H1 (cell line): ENCODE data around the gene NRXN3. TPM values are rescaled to one million over a fixed set of nuclear protein-coding genes. Genes with fewer than 3 reads are reported as not detected.

Experiments
- CTCF ChIA-PET: fragments of 300-600 bp; sonication (Branson Sonifier 250); formaldehyde crosslinking; loops from one replicate; lab custom pipeline; 2021; ENCODE audit not compliant: partially characterized antibody; lab: Charles Lee
- POLR2A ChIA-PET: fragments of 300-600 bp; sonication (Branson Sonifier 250); formaldehyde crosslinking; loops from one replicate; lab custom pipeline; 2021; ENCODE audit warnings: inconsistent platforms; ENCODE audit not compliant: partially characterized antibody; lab: Charles Lee
- DNase-seq, 2 experiments: peaks; one replicate each; pipeline versions ENCODE4 v3.0.0 to v3.0.0-alpha.2; 2010 to 2022; ENCODE audit warnings: low spot score in 2 of 2, low read depth in 1 of 2, mixed read lengths in 1 of 2
- FAIRE-seq: peaks from 2 replicates; lab custom pipeline; 2011; peaks lifted over from hg19 to GRCh38; lab: Jason Lieb, UNC
- H2AFZ ChIP-seq: 2 replicates; pipeline ENCODE4 v1.8.1; 2012; ENCODE audit warnings: low read length, inconsistent platforms
- H2AK5ac ChIP-seq: 2 replicates; pipeline ENCODE4 v1.6.1; 2013; ENCODE audit warnings: low read depth, low read length
- H2BK120ac ChIP-seq: replicated peaks from 2 replicates; pipeline ENCODE3; 2013; ENCODE audit warnings: low read depth, low read length, inconsistent platforms
- H2BK12ac ChIP-seq: 2 replicates; pipeline ENCODE4 v1.6.1; 2013; ENCODE audit warnings: low read depth, low read length
- H2BK15ac ChIP-seq: 2 replicates; pipeline ENCODE4 v1.6.1; 2013; ENCODE audit warnings: low read length
- H2BK20ac ChIP-seq: 2 replicates; pipeline ENCODE4 v1.6.1; 2013; ENCODE audit warnings: low read length
- H2BK5ac ChIP-seq: 2 replicates; pipeline ENCODE4 v1.6.1; 2013; ENCODE audit warnings: low read depth, low read length
- H3K14ac ChIP-seq: 2 replicates; pipeline ENCODE4 v1.6.1; 2013; ENCODE audit warnings: inconsistent platforms; ENCODE audit not compliant: insufficient read length
- H3K18ac ChIP-seq: 2 replicates; pipeline ENCODE4 v1.6.1; 2013; ENCODE audit warnings: low read length; ENCODE audit errors: extremely low read depth
- H3K23ac ChIP-seq: 2 replicates; pipeline ENCODE4 v1.6.1; 2013; ENCODE audit warnings: inconsistent platforms; ENCODE audit not compliant: insufficient read length
- H3K23me2 ChIP-seq: 2 replicates; pipeline ENCODE4 v1.6.1; 2013; ENCODE audit warnings: low read depth, low read length
- H3K27ac ChIP-seq: 2 replicates; pipeline ENCODE4 v1.6.1; 2011; ENCODE audit warnings: low read depth, low read length, inconsistent platforms
- H3K27me3 ChIP-seq, 4 experiments: replicated peaks in 1 of 4; 1 replicate in 1 of 4; 2 replicates in 3 of 4; pipeline versions ENCODE4 v1.6.1 to v1.8.1; 2011 to 2013; ENCODE audit warnings: low read length in 3 of 4, mild to moderate bottlenecking in 3 of 4, inconsistent platforms in 2 of 4, mixed read lengths in 2 of 4, moderate library complexity in 1 of 4; ENCODE audit not compliant: control insufficient read depth in 3 of 4, insufficient read depth in 3 of 4; ENCODE audit errors: extremely low read depth in 1 of 4
- H3K36me3 ChIP-seq, 4 experiments: 2 replicates each; pipeline versions ENCODE4 v1.6.1 to v1.8.1; 2011 to 2013; ENCODE audit warnings: mild to moderate bottlenecking in 4 of 4, low read length in 3 of 4, moderate library complexity in 2 of 4, control low read depth in 1 of 4, inconsistent platforms in 1 of 4; ENCODE audit not compliant: insufficient read depth in 4 of 4, control insufficient read depth in 2 of 4
- H3K4ac ChIP-seq: replicated peaks from 2 replicates; pipeline ENCODE3; 2013; ENCODE audit warnings: low read length, low read depth, mixed read lengths, inconsistent platforms; ENCODE audit not compliant: insufficient read length
- H3K4me1 ChIP-seq, 4 experiments: replicated peaks in 1 of 4; 1 replicate in 1 of 4; 2 replicates in 3 of 4; pipeline versions ENCODE4 v1.6.1 to v1.8.1; 2011 to 2013; ENCODE audit warnings: low read length in 3 of 4, inconsistent platforms in 2 of 4, mixed read lengths in 1 of 4; ENCODE audit not compliant: insufficient read depth in 4 of 4, control insufficient read depth in 3 of 4
- H3K4me2 ChIP-seq, 2 experiments: 2 replicates each; pipeline versions ENCODE4 v1.6.1 to v1.8.1; 2011 to 2013; ENCODE audit warnings: low read depth in 2 of 2, low read length in 2 of 2, control low read depth in 1 of 2, inconsistent platforms in 1 of 2, mild to moderate bottlenecking in 1 of 2; ENCODE audit not compliant: insufficient read depth in 1 of 2
- H3K4me3 ChIP-seq, 4 experiments: fragments of 200-600, 300-600 bp in 1 of 4; sonication (generic), shearing (Covaris generic), sonication (Bioruptor Twin) in 1 of 4; 2 replicates each; pipeline versions ENCODE4 v1.5.1 to v1.8.1; 2011 to 2016; ENCODE audit warnings: low read length in 4 of 4, low read depth in 3 of 4, control low read depth in 2 of 4, inconsistent platforms in 2 of 4, mild to moderate bottlenecking in 2 of 4, mixed read lengths in 1 of 4, moderate library complexity in 1 of 4; ENCODE audit not compliant: insufficient read depth in 2 of 4; ENCODE audit errors: extremely low read depth in 1 of 4
- H3K56ac ChIP-seq: replicated peaks from 2 replicates; pipeline ENCODE3; 2013; ENCODE audit warnings: low read depth, mild to moderate bottlenecking, mixed read lengths, low read length, inconsistent platforms; ENCODE audit not compliant: insufficient read length
- H3K79me1 ChIP-seq: 2 replicates; pipeline ENCODE4 v1.6.1; 2013; ENCODE audit warnings: low read depth, low read length, control low read depth
- H3K79me2 ChIP-seq, 2 experiments: 2 replicates each; pipeline versions ENCODE4 v1.6.1 to v1.8.1; 2012 to 2013; ENCODE audit warnings: low read length in 2 of 2, mild to moderate bottlenecking in 2 of 2, inconsistent platforms in 1 of 2; ENCODE audit not compliant: insufficient read depth in 2 of 2, control insufficient read depth in 1 of 2
- H3K9ac ChIP-seq, 4 experiments: replicated peaks in 1 of 4; 1 replicate in 1 of 4; 2 replicates in 3 of 4; pipeline versions ENCODE4 v1.6.1 to v1.8.1; 2011 to 2013; ENCODE audit warnings: low read depth in 3 of 4, low read length in 3 of 4, control low read depth in 2 of 4, mild to moderate bottlenecking in 2 of 4, moderate library complexity in 2 of 4, inconsistent platforms in 1 of 4; ENCODE audit errors: extremely low read depth in 1 of 4
- H3K9me3 ChIP-seq, 2 experiments: 2 replicates each; pipeline versions ENCODE4 v1.6.1 to v1.8.1; 2012 to 2013; ENCODE audit warnings: mild to moderate bottlenecking in 2 of 2, moderate library complexity in 2 of 2, control low read depth in 1 of 2, inconsistent platforms in 1 of 2, low read depth in 1 of 2, low read length in 1 of 2, mixed read lengths in 1 of 2; ENCODE audit not compliant: insufficient read depth in 2 of 2
- H4K20me1 ChIP-seq, 2 experiments: replicated peaks in 1 of 2; 2 replicates each; pipeline versions ENCODE3 to v1.8.1; 2011 to 2013; ENCODE audit warnings: inconsistent platforms in 2 of 2, low read length in 2 of 2, mild to moderate bottlenecking in 1 of 2; ENCODE audit not compliant: insufficient read depth in 2 of 2, control insufficient read depth in 1 of 2
- H4K5ac ChIP-seq: 2 replicates; pipeline ENCODE4 v1.6.1; 2013; ENCODE audit warnings: low read length, low read depth, mixed read lengths, inconsistent platforms; ENCODE audit not compliant: insufficient read length
- H4K8ac ChIP-seq: 2 replicates; pipeline ENCODE4 v1.8.0; 2013; ENCODE audit warnings: mild to moderate bottlenecking, moderate library complexity, low read length, inconsistent platforms; ENCODE audit not compliant: insufficient read depth; ENCODE audit errors: extremely low read depth
- H4K91ac ChIP-seq: replicated peaks from 2 replicates; pipeline ENCODE3; 2013; ENCODE audit warnings: low read length, mixed read lengths, inconsistent platforms; ENCODE audit not compliant: insufficient read length
- CREB1 ChIP-seq: IDR thresholded peaks from 2 replicates; pipeline ENCODE4 v1.6.1; 2012; ENCODE audit warnings: inconsistent platforms
- WGBS, 2 experiments: shearing (Covaris generic) in 1 of 2; methylation state at CpG; one replicate each; pipeline versions ENCODE4 v1.1.6 to v1.1.7; 2013 to 2015; ENCODE audit warnings: low lambda C conversion rate in 2 of 2, mixed read lengths in 2 of 2, inconsistent platforms in 1 of 2, low coverage in 1 of 2, missing lambda C conversion rate in 1 of 2; ENCODE audit not compliant: insufficient replicate concordance in 2 of 2, insufficient coverage in 1 of 2, insufficient read length in 1 of 2; ENCODE audit errors: extremely low coverage in 1 of 2, missing lambda C conversion rate in 1 of 2; 5-methylcytosine and 5-hydroxymethylcytosine counted together
- polyA plus RNA-seq, 7 experiments: library from polyadenylated mRNA; depleted of rRNA in 3 of 7; stranded (reverse) in 5 of 7; unstranded in 2 of 7; fragments of >200 nt in 5 of 7; fragments of 200-250 nt in 2 of 7; gene quantifications; 1 replicate in 5 of 7; 2 replicates in 1 of 7; 4 replicates in 1 of 7; pipeline versions ENCODE4 v1.2.1 to v1.2.3, GENCODE V29; 2011 to 2013; ENCODE audit warnings: missing spikeins in 2 of 7, mixed read lengths in 2 of 7
- total RNA-seq: library from RNA; stranded (reverse); fragmentation: NEBNext Ultra II Directional; extraction: Animal tissue kit (Norgen Biotek cat#: 25700); gene quantifications from 2 replicates; pipeline ENCODE4 v1.2.1, GENCODE V29; 2021

Gene NRXN3
- total and polyA plus RNA-seq, 2 of the 8 experiments (the other 6 are each of a cell fraction or from before 2014, with no cell fraction given): 2.6 to 4.1 TPM

DNA sequence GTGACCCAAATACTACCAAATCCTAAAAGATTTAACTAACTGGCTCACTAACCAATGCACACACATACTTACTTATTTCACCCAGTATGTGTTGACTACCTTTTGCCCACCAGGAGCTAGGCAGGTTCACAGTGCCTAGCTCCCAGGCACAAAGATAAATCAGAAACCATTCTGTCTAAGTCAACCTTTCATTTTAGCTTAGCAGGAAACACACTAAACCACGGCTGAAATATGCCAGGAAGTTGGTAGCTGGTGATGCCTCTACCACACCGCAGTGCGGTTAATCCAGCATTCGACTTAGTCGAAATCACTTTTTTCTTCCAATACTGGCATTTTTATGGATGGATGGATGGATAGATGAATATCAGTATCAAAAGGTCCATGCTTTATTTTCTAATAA, 1443.5 kb downstream of the NRXN3 start:
- POLR2A ChIA-PET: no interaction called here
- H3K27me3 ChIP-seq: no peaks in the 10 kb centered on the region
- no peak overlapping the region for H3K14ac ChIP-seq
- no peaks in the 10 kb centered on the region for H4K20me1 ChIP-seq
- no peak overlapping the region for H2BK15ac ChIP-seq
- FAIRE-seq (no peak), DNase-seq (no peak)
- H2BK5ac ChIP-seq: no peak overlapping the region
- CTCF ChIA-PET: interaction anchor here (0.9 to 1.6 kb wide), 5 partner anchors 9 to 112 kb away, joined by 3 to 4 read pairs (median 4); no protein-coding TSS in a partner anchor
- H3K79me2 ChIP-seq: no peaks in the 10 kb centered on the region
- no peak overlapping the region for H3K4me2 ChIP-seq
- H3K9ac ChIP-seq: no peak overlapping the region
- no peak overlapping the region for H4K5ac ChIP-seq
- H3K23ac ChIP-seq: no peak overlapping the region
- H2BK20ac ChIP-seq: no peak overlapping the region
- no peak overlapping the region for H2AK5ac ChIP-seq
- no peaks in the 10 kb centered on the region for H3K36me3 ChIP-seq
- no peak overlapping the region for H3K27ac ChIP-seq
- H3K4me3 ChIP-seq: no peak overlapping the region
- H3K4ac ChIP-seq: no peak overlapping the region
- H2BK12ac ChIP-seq: no peak overlapping the region
- H3K18ac ChIP-seq: no peak overlapping the region
- no peak overlapping the region for H4K91ac ChIP-seq
- H2BK120ac ChIP-seq: no peak overlapping the region
- no peaks in the 10 kb centered on the region for H3K9me3 ChIP-seq
- no peak overlapping the region for H4K8ac ChIP-seq
- no peak overlapping the region for H3K56ac ChIP-seq
- WGBS, 2 experiments: 95% methylated on average over 5 of the region's 5 CpGs; no CpG with 5 or more reads in 1 of the 2 experiments
- H2AFZ ChIP-seq: no peak overlapping the region
- H3K4me1 ChIP-seq: no peaks in the 10 kb centered on the region
- no peaks in the 10 kb centered on the region for H3K79me1 ChIP-seq
- H3K23me2 ChIP-seq: no peaks in the 10 kb centered on the region
- no peak for TF ChIP-seq CREB1
